ENCODE results near the gene CYP4A22. TPM values are rescaled to one million over a fixed set of nuclear protein-coding genes. Genes with fewer than 3 reads are reported as not detected.
A peak's percentile ranks its signal among the peaks of the same experiment; 100 is the strongest.

CYP4A22 gene
- total and polyA plus RNA-seq, 2 donors from 2014 or later, result 4.1 to 108 TPM

- H3K36me3 ChIP-seq (ENCODE audit: control insufficient read depth in 2 of 3, insufficient read depth in 3 of 3, low read length in 3 of 3), result no peaks in the 10 kb centered on the region
- peaks cover 0 to 4% (median 0%) of the 10 kb centered on the region in 3 donors for H3K4me1 ChIP-seq (ENCODE audit: control insufficient read depth in 2 of 3, insufficient read depth in 2 of 3, low read depth in 1 of 3, low read length in 3 of 3)
- no peak for DNase-seq
- no peak overlapping the region for H3K9ac ChIP-seq (ENCODE audit: low read length in 3 of 3)
- H3K27me3 ChIP-seq (ENCODE audit: control insufficient read depth, insufficient read depth, low read length), result no peaks in the 10 kb centered on the region
- no peak for FAIRE-seq
- intact Hi-C loops (cut with DNase I), result no loop called here
- peaks cover 0 to 4% (median 0%) of the 10 kb centered on the region in 3 donors for H3K9me3 ChIP-seq (ENCODE audit: control insufficient read depth in 2 of 3, insufficient read depth in 1 of 3, low read length in 3 of 3)
- TF ChIP-seq, protein P1, sequence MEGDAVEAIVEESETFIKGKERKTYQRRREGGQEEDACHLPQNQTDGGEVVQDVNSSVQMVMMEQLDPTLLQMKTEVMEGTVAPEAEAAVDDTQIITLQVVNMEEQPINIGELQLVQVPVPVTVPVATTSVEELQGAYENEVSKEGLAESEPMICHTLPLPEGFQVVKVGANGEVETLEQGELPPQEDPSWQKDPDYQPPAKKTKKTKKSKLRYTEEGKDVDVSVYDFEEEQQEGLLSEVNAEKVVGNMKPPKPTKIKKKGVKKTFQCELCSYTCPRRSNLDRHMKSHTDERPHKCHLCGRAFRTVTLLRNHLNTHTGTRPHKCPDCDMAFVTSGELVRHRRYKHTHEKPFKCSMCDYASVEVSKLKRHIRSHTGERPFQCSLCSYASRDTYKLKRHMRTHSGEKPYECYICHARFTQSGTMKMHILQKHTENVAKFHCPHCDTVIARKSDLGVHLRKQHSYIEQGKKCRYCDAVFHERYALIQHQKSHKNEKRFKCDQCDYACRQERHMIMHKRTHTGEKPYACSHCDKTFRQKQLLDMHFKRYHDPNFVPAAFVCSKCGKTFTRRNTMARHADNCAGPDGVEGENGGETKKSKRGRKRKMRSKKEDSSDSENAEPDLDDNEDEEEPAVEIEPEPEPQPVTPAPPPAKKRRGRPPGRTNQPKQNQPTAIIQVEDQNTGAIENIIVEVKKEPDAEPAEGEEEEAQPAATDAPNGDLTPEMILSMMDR (IDR thresholded peaks at IDR 0.05; ENCODE audit: borderline replicate concordance, extremely low read depth, insufficient read depth), result no peak
- H3K27ac ChIP-seq (ENCODE audit: low read depth in 2 of 2, low read length in 2 of 2), result no peak overlapping the region
- H3K4me3 ChIP-seq (ENCODE audit: low read length in 3 of 3), result no peak overlapping the region
These were observed 35.5 kb downstream of the CYP4A22 start for GRCh38 chr1:47172782-47173181.

DNA sequence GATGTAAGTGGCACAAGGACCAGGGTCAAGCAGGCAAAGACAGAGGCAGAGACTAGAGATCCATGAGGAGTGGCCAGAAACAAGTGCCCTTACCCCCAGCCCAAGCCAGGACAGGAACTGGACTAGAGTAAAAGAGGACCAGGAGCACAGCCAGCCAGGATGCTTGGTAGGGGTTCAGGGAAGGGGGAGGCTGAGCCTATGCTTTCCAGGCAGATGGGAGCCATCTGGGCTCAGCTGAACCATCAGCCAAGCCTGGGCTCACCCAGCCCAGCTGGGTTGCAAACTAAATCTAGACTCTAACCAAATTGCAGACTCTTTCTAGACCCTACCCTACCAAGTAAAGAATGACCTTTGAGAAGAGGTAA, 37.4 kb downstream of the CYP4A22 start:
- Histone ChIP-seq H3K9me3 (ENCODE audit: control insufficient read depth in 2 of 3, insufficient read depth in 1 of 3, low read length in 3 of 3) (peaks cover 0 to 4% (median 0%) of the 10 kb centered on the region in 3 donors), H3K27me3 (ENCODE audit: control insufficient read depth, insufficient read depth, low read length) (no peaks in the 10 kb centered on the region), H3K4me1 (ENCODE audit: control insufficient read depth in 2 of 3, insufficient read depth in 2 of 3, low read depth in 1 of 3, low read length in 3 of 3) (peaks cover 0 to 11% (median 2%) of the 10 kb centered on the region in 3 donors), H3K27ac (ENCODE audit: low read depth in 2 of 2, low read length in 2 of 2) (no peak overlapping the region), H3K36me3 (ENCODE audit: control insufficient read depth in 2 of 3, insufficient read depth in 3 of 3, low read length in 3 of 3) (no peaks in the 10 kb centered on the region), H3K9ac (ENCODE audit: low read length in 3 of 3) (no peak overlapping the region), H3K4me3 (ENCODE audit: low read length in 3 of 3) (no peak overlapping the region)
- DNase-seq (no peak), FAIRE-seq (no peak)
- intact Hi-C loops (cut with DNase I), result no loop called here
- TF ChIP-seq, protein P1 (IDR thresholded peaks at IDR 0.05; ENCODE audit: borderline replicate concordance, extremely low read depth, insufficient read depth), result no peak

GRCh38 chr1:47175227-47175934, 38.1 kb downstream of the CYP4A22 start:
- Histone ChIP-seq H3K36me3 (ENCODE audit: control insufficient read depth in 2 of 3, insufficient read depth in 3 of 3, low read length in 3 of 3) (no peaks in the 10 kb centered on the region), H3K9me3 (ENCODE audit: control insufficient read depth in 2 of 3, insufficient read depth in 1 of 3, low read length in 3 of 3) (peaks cover 0 to 4% (median 0%) of the 10 kb centered on the region in 3 donors), H3K9ac (ENCODE audit: low read length in 3 of 3) (no peak overlapping the region), H3K27me3 (ENCODE audit: control insufficient read depth, insufficient read depth, low read length) (no peaks in the 10 kb centered on the region), H3K27ac (ENCODE audit: low read depth in 2 of 2, low read length in 2 of 2) (no peak overlapping the region), H3K4me3 (ENCODE audit: low read length in 3 of 3) (no peak overlapping the region), H3K4me1 (ENCODE audit: control insufficient read depth in 2 of 3, insufficient read depth in 2 of 3, low read depth in 1 of 3, low read length in 3 of 3) (peaks cover 0 to 15% (median 9%) of the 10 kb centered on the region in 3 donors)
- FAIRE-seq (no peak), DNase-seq (peak in 4 of 5 donors; percentile 65 to 78 (median 71))
- intact Hi-C loops (cut with DNase I), result no loop called here
- TF ChIP-seq, protein P1 (IDR thresholded peaks at IDR 0.05; ENCODE audit: borderline replicate concordance, extremely low read depth, insufficient read depth), result peak; percentile 96
